OCI-LY7 (cell line): ENCODE results near the gene FSD1L.
A peak's percentile ranks its signal among the peaks of the same experiment; 100 is the strongest.

ENCODE experiments used
- CTCF ChIP-seq: fragments of 200-600 bp; sonication (generic); conservative IDR thresholded peaks from 2 replicates; pipeline ENCODE4 v1.5.1; 2014; ENCODE audit warnings: mild to moderate bottlenecking, antibody characterized with exemption, low read length, moderate library complexity, mixed read lengths
- EZH2phosphoT487 ChIP-seq: fragments of 200-600 bp; sonication (generic); IDR thresholded peaks from 2 replicates; pipeline ENCODE4 v1.6.1; 2018; ENCODE audit warnings: low read depth, borderline replicate concordance, mild to moderate bottlenecking, mixed run types, antibody characterized with exemption, low read length, moderate library complexity, mixed read lengths

GRCh38 chr9:105539452-105539851 lies 91.6 kb downstream of the FSD1L start:
- TF ChIP-seq CTCF (peak; percentile 64), EZH2phosphoT487 (no peak)
